Mucosa of rectum (tissue), 2 donors: Measurements from ENCODE around the gene SNAPC4.
"Not testable (repeated sequence)": the region's sequence is repeated elsewhere in the genome, so short reads cannot be mapped to it uniquely, and the experiment has no call there.

ENCODE experiments used
- H3K27ac ChIP-seq, 2 donors: one replicate each; pipeline ENCODE4 v1.7.0; 2013; ENCODE audit warnings: inconsistent platforms in 2 of 2, low read depth in 2 of 2, low read length in 2 of 2
- H3K27me3 ChIP-seq, 2 donors: one replicate each; pipeline ENCODE4 v1.7.0; 2013; ENCODE audit warnings: low read length in 2 of 2; ENCODE audit not compliant: control insufficient read depth in 2 of 2, insufficient read depth in 2 of 2
- H3K36me3 ChIP-seq, 2 donors: one replicate each; pipeline ENCODE4 v1.7.0; 2013; ENCODE audit warnings: low read length in 2 of 2; ENCODE audit not compliant: control insufficient read depth in 2 of 2, insufficient read depth in 2 of 2
- H3K4me1 ChIP-seq, 2 donors: one replicate each; pipeline ENCODE4 v1.7.0; 2013; ENCODE audit warnings: low read length in 2 of 2, mild to moderate bottlenecking in 1 of 2; ENCODE audit not compliant: control insufficient read depth in 2 of 2, insufficient read depth in 2 of 2
- H3K4me3 ChIP-seq, 2 donors: one replicate each; pipeline ENCODE4 v1.7.0; 2013; ENCODE audit warnings: low read length in 2 of 2
- H3K9ac ChIP-seq, 2 donors: one replicate each; pipeline ENCODE4 v1.7.0; 2013; ENCODE audit warnings: low read length in 2 of 2, low read depth in 1 of 2, mild to moderate bottlenecking in 1 of 2
- H3K9me3 ChIP-seq, 2 donors: one replicate each; pipeline ENCODE4 v1.7.0; 2013; ENCODE audit warnings: low read length in 2 of 2; ENCODE audit not compliant: control insufficient read depth in 2 of 2
- donor health status: healthy.
- donor health status: Normal muscosa, but diverticular disease.

Gene SNAPC4

GRCh38 chr9:136358016-136358415 is 42.0 kb downstream of the SNAPC4 start:
- Histone ChIP-seq H3K27ac (no peak overlapping the region), H3K36me3 (no peaks in the 10 kb centered on the region), H3K9me3 (no peaks in the 10 kb centered on the region), H3K4me3 (no peak overlapping the region), H3K27me3 (no peaks in the 10 kb centered on the region), H3K4me1 (peaks cover 2 to 10% of the 10 kb centered on the region in 2 donors), H3K9ac (no peak overlapping the region)

- Histone ChIP-seq H3K4me3 (no peak overlapping the region), H3K9ac (no peak overlapping the region), H3K27ac (no peak overlapping the region), H3K9me3 (no peaks in the 10 kb centered on the region), H3K4me1 (peaks cover 2 to 5% of the 10 kb centered on the region in 2 donors), H3K36me3 (no peaks in the 10 kb centered on the region), H3K27me3 (no peaks in the 10 kb centered on the region)
Measured at GRCh38 chr9:136357202-136357725, 42.7 kb downstream of the SNAPC4 start.

- peaks cover 0 to 2% of the 10 kb centered on the region in 2 donors for H3K4me1 ChIP-seq
- no peaks in the 10 kb centered on the region for H3K9me3 ChIP-seq
- H3K36me3 ChIP-seq = no peaks in the 10 kb centered on the region
- no peaks in the 10 kb centered on the region for H3K27me3 ChIP-seq
- no peak overlapping the region for H3K9ac ChIP-seq
- H3K4me3 ChIP-seq = no peak overlapping the region
- no peak overlapping the region for H3K27ac ChIP-seq
Measured at GRCh38 chr9:136355616-136356557, 44.1 kb downstream of the SNAPC4 start.

- Histone ChIP-seq H3K27me3 (no peaks in the 10 kb centered on the region), H3K9me3 (no peaks in the 10 kb centered on the region), H3K27ac (no peak overlapping the region), H3K4me1 (no peaks in the 10 kb centered on the region), H3K4me3 (no peak overlapping the region), H3K36me3 (no peaks in the 10 kb centered on the region), H3K9ac (no peak overlapping the region)
Measured at GRCh38 chr9:136354592-136355085, 45.3 kb downstream of the SNAPC4 start.

- Histone ChIP-seq H3K27ac (no peak overlapping the region), H3K4me1 (no peaks in the 10 kb centered on the region), H3K4me3 (no peak overlapping the region), H3K9me3 (no peaks in the 10 kb centered on the region), H3K36me3 (no peaks in the 10 kb centered on the region), H3K9ac (no peak overlapping the region), H3K27me3 (no peaks in the 10 kb centered on the region)
Measured at GRCh38 chr9:136353757-136354488, 46.0 kb downstream of the SNAPC4 start.

- no peaks in the 10 kb centered on the region for H3K36me3 ChIP-seq
- H3K27me3 ChIP-seq = no peaks in the 10 kb centered on the region
- no peaks in the 10 kb centered on the region for H3K9me3 ChIP-seq
- no peaks in the 10 kb centered on the region for H3K4me1 ChIP-seq
- no peak overlapping the region for H3K27ac ChIP-seq
- no peak overlapping the region for H3K4me3 ChIP-seq
- no peak overlapping the region for H3K9ac ChIP-seq
Measured at GRCh38 chr9:136353088-136353487, 46.9 kb downstream of the SNAPC4 start.

- no peaks in the 10 kb centered on the region for H3K36me3 ChIP-seq
- H3K9ac ChIP-seq = no peak overlapping the region
- H3K27me3 ChIP-seq = no peaks in the 10 kb centered on the region
- no peaks in the 10 kb centered on the region for H3K4me1 ChIP-seq
- H3K9me3 ChIP-seq = no peaks in the 10 kb centered on the region
- H3K4me3 ChIP-seq = no peak overlapping the region
- no peak overlapping the region for H3K27ac ChIP-seq
Measured at GRCh38 chr9:136352682-136353081, 47.3 kb downstream of the SNAPC4 start.

- not testable (repeated sequence) for H3K4me3 ChIP-seq, H3K9ac ChIP-seq, H3K4me1 ChIP-seq, H3K36me3 ChIP-seq, H3K9me3 ChIP-seq, H3K27ac ChIP-seq, H3K27me3 ChIP-seq
Measured at GRCh38 chr9:136351868-136352267, 48.1 kb downstream of the SNAPC4 start.

- H3K4me1 ChIP-seq = no peaks in the 10 kb centered on the region
- H3K27ac ChIP-seq = no peak overlapping the region
- no peaks in the 10 kb centered on the region for H3K9me3 ChIP-seq
- no peak overlapping the region for H3K4me3 ChIP-seq
- no peak overlapping the region for H3K9ac ChIP-seq
- no peaks in the 10 kb centered on the region for H3K27me3 ChIP-seq
- no peaks in the 10 kb centered on the region for H3K36me3 ChIP-seq
Measured at GRCh38 chr9:136351252-136351800, 48.6 kb downstream of the SNAPC4 start.
